GM12878 (cell line): ENCODE data around the gene ATF6B. TPM values are rescaled to one million over a fixed set of nuclear protein-coding genes. Genes with fewer than 3 reads are reported as not detected.
A peak's percentile ranks its signal among the peaks of the same experiment; 100 is the strongest.

Experiments
- CREB1 ChIP-seq: IDR thresholded peaks from 2 replicates; pipeline ENCODE4 v1.6.1; 2012; ENCODE audit warnings: low read depth, mild to moderate bottlenecking, inconsistent platforms
- EED ChIP-seq: sonication (generic); IDR thresholded peaks from 2 replicates; pipeline ENCODE4 v1.6.1; 2016; ENCODE audit warnings: antibody characterized with exemption, low read depth
- EP300 ChIP-seq, 2 experiments: fragments of 150-350 bp in 1 of 2; IDR thresholded peaks; 2 replicates each; pipeline ENCODE4 v1.6.1; 2011 to 2012; ENCODE audit warnings: low read depth in 2 of 2, low read length in 2 of 2, borderline replicate concordance in 1 of 2, improper control_type of control experiment in 1 of 2, inconsistent platforms in 1 of 2; ENCODE audit not compliant: control insufficient read depth in 1 of 2
- GABPA ChIP-seq: IDR thresholded peaks from 2 replicates; pipeline ENCODE4 v1.6.1; 2014; ENCODE audit warnings: antibody characterized with exemption, low read depth, mild to moderate bottlenecking, inconsistent platforms
- GATAD2B ChIP-seq: fragments of 450-650 bp; conservative IDR thresholded peaks from 2 replicates; pipeline ENCODE4 v1.6.1; 2017; ENCODE audit warnings: low read depth, mild to moderate bottlenecking, moderate library complexity
- HSF1 ChIP-seq: fragments of 150-350 bp; IDR thresholded peaks from 2 replicates; pipeline ENCODE4 v1.6.1; 2014; ENCODE audit warnings: mild to moderate bottlenecking, low read depth, low read length
- MYC ChIP-seq: IDR thresholded peaks from 2 replicates; pipeline ENCODE4 v1.6.1; 2011; ENCODE audit warnings: mild to moderate bottlenecking, low read length, moderate library complexity, inconsistent platforms; ENCODE audit not compliant: insufficient read depth, insufficient replicate concordance, insufficient read length, severe bottlenecking
- NFYA ChIP-seq: IDR thresholded peaks from 2 replicates; pipeline ENCODE4 v1.6.1; 2011; ENCODE audit warnings: low read depth, mild to moderate bottlenecking, low read length, improper control_type of control experiment, borderline replicate concordance
- NR2C2 ChIP-seq: IDR thresholded peaks from 2 replicates; pipeline ENCODE4 v1.6.1; 2011; ENCODE audit warnings: borderline replicate concordance, low read depth; ENCODE audit not compliant: control insufficient read depth, insufficient read length
- PAX5 ChIP-seq: IDR thresholded peaks from 2 replicates; pipeline ENCODE4 v1.6.1; 2011; ENCODE audit warnings: low read depth, low read length, borderline replicate concordance
- POLR2AphosphoS5 ChIP-seq: IDR thresholded peaks from 2 replicates; pipeline ENCODE4 v1.6.1; 2011; ENCODE audit warnings: mild to moderate bottlenecking, low read length, inconsistent platforms
- RCOR1 ChIP-seq: conservative IDR thresholded peaks from 2 replicates; pipeline ENCODE4 v1.6.1; 2012; ENCODE audit warnings: low read depth, low read length, improper control_type of control experiment
- SIN3A ChIP-seq: IDR thresholded peaks from 2 replicates; pipeline ENCODE4 v1.6.1; 2012; ENCODE audit warnings: low read depth, low read length, improper control_type of control experiment
- SMARCA5 ChIP-seq: fragments of 450-650 bp; IDR thresholded peaks from 2 replicates; pipeline ENCODE4 v1.6.1; 2017; ENCODE audit warnings: mild to moderate bottlenecking
- SP1 ChIP-seq: IDR thresholded peaks from one replicate; pipeline ENCODE4 v1.6.1; 2011; ENCODE audit warnings: low read depth, low read length
- STAT3 ChIP-seq: IDR thresholded peaks from 2 replicates; pipeline ENCODE4 v1.6.1; 2011; ENCODE audit warnings: low read depth, low read length, improper control_type of control experiment
- SUZ12 ChIP-seq: fragments of 200-600 bp; sonication (generic); IDR thresholded peaks from one replicate; pipeline ENCODE4 v1.6.1; 2018; ENCODE audit warnings: antibody characterized with exemption, mild to moderate bottlenecking; ENCODE audit not compliant: unreplicated experiment
- ZBTB33 ChIP-seq: fragments of 450-650 bp; IDR thresholded peaks from 2 replicates; pipeline ENCODE4 v1.6.1; 2017; ENCODE audit warnings: mild to moderate bottlenecking
- ZBTB40 ChIP-seq: fragments of 450-650 bp; IDR thresholded peaks from 2 replicates; pipeline ENCODE4 v1.6.1; 2016; ENCODE audit warnings: mild to moderate bottlenecking, moderate library complexity, borderline replicate concordance
- ZNF217 ChIP-seq: fragments of 450-650 bp; IDR thresholded peaks from 2 replicates; pipeline ENCODE4 v1.6.1; 2017; ENCODE audit warnings: antibody characterized with exemption, mild to moderate bottlenecking
- ZNF384 ChIP-seq: IDR thresholded peaks from 2 replicates; pipeline ENCODE4 v1.6.1; 2012; ENCODE audit warnings: low read depth, mild to moderate bottlenecking, low read length, improper control_type of control experiment, borderline replicate concordance
- polyA plus RNA-seq, 11 experiments: library from polyadenylated mRNA; depleted of rRNA in 4 of 11; unstranded in 6 of 11; stranded (reverse) in 5 of 11; fragments of >200 nt; fragmentation: Nextera tagmentation in 4 of 11; fragmentation: Illumina TruSeq in 1 of 11; extraction: Ambion mirVana in 4 of 11; extraction: Trizol in 1 of 11; gene quantifications; 1 replicate in 1 of 11; 2 replicates in 10 of 11; pipeline versions ENCODE4 v1.2.1 to v1.2.3, GENCODE V29; 2011 to 2016; ENCODE audit warnings: inconsistent platforms in 2 of 11, missing spikeins in 2 of 11, low read depth in 1 of 11
- total RNA-seq, 4 experiments: library from RNA; depleted of rRNA in 3 of 4; stranded (reverse); fragments of >200 nt in 3 of 4; fragmentation: Illumina TruSeq in 1 of 4; extraction: Trizol in 1 of 4; gene quantifications; 2 replicates each; pipeline versions ENCODE4 v1.2.1 to v1.2.3, GENCODE V29; 2013 to 2021
- TF ChIP-seq, protein P1 (sequence below): IDR thresholded peaks from 2 replicates; pipeline ENCODE4 v1.6.1; 2012; ENCODE audit warnings: low read depth, low read length, improper control_type of control experiment

Gene ATF6B
- total and polyA plus RNA-seq, 10 of the 15 experiments (the other 5 are each of a cell fraction or from before 2014, with no cell fraction given) = 13.6 to 83.9 (median 44.0) TPM

DNA sequence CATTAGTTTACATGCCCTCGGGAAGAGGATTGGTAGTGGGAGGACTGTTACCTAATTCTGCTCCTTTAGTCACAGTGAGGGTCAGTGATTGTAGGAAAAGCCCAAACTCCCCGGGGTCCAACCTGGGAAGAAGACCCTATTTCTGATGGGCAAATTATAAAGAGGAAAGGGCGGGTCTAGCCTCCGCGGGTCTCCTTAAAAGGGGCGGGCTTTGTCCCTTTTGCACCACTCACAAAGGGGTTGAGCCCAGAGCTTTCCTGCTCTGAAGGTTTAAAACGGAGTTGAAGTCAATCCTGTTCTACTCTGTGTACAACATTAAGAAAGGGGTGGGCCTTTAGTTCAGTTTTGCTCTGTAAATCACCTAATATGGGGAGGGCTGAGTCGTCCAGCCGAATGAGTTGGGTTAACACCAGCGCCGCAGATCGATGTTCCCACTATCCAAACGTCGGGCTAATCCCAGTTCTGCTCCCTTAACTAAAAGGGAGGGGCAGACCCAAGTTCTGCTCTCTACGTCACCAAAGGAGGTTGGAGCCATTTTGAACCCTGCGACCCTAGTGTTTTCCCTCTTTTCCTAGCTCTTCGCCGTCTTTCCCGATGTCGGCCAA, 49.2 kb upstream of the ATF6B start (continued):
- TF ChIP-seq EP300 (IDR thresholded peaks at IDR 0.05; ENCODE audit: borderline replicate concordance in 1 of 2, control insufficient read depth in 1 of 2, low read depth in 2 of 2, low read length in 2 of 2) = peak in 1 of 2 experiments; percentile 22; a peak in 1 of 4 replicates
- no peak for TF ChIP-seq ZNF384
- TF ChIP-seq GATAD2B = no peak; the same call in 1 of the 2 replicates
- no peak for TF ChIP-seq NFYA
- TF ChIP-seq STAT3 = 0 out of 2 replicates have a peak, but pooled peaks have one; percentile 28
- TF ChIP-seq GABPA = peak; percentile 44; the same call in 1 of the 2 replicates
- TF ChIP-seq, protein P1, sequence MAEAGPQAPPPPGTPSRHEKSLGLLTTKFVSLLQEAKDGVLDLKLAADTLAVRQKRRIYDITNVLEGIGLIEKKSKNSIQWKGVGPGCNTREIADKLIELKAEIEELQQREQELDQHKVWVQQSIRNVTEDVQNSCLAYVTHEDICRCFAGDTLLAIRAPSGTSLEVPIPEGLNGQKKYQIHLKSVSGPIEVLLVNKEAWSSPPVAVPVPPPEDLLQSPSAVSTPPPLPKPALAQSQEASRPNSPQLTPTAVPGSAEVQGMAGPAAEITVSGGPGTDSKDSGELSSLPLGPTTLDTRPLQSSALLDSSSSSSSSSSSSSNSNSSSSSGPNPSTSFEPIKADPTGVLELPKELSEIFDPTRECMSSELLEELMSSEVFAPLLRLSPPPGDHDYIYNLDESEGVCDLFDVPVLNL = no peak; the same call in 1 of the 2 replicates
- TF ChIP-seq ZBTB40 = no peak
- no peak for TF ChIP-seq SUZ12
- peak; percentile 62; the same call in 1 of the 2 replicates for TF ChIP-seq POLR2AphosphoS5
- peak; percentile 53; the same call in 1 of the 2 replicates for TF ChIP-seq SMARCA5
- TF ChIP-seq SIN3A = no peak
- no peak for TF ChIP-seq ZNF217
- no peak for TF ChIP-seq MYC
- 0 out of 2 replicates have a peak, but pooled peaks have one; percentile 27 for TF ChIP-seq CREB1
- no peak for TF ChIP-seq NR2C2
- TF ChIP-seq HSF1 = no peak
- no peak for TF ChIP-seq PAX5
- TF ChIP-seq EED = peak; percentile 81; the same call in 1 of the 2 replicates
- TF ChIP-seq RCOR1 = 0 out of 2 replicates have a peak, but pooled peaks have one; percentile 21
- no peak for TF ChIP-seq ZBTB33
- no peak for TF ChIP-seq SP1
